Neural progenitor cell (in vitro differentiated cells): Measurements from ENCODE around the gene PPP5C.

ENCODE experiments used
- EZH2 ChIP-seq: fragments of 200-600 bp; sonication (generic); IDR thresholded peaks from 2 replicates; pipeline ENCODE4 v1.6.1; 2017; ENCODE audit warnings: antibody characterized with exemption, mild to moderate bottlenecking, moderate library complexity
- TF ChIP-seq, protein P1 (sequence below): fragments of 200-600 bp; sonication (generic); IDR thresholded peaks from 2 replicates; pipeline ENCODE4 v1.5.1; 2017; ENCODE audit warnings: antibody characterized with exemption, mild to moderate bottlenecking

DNA sequence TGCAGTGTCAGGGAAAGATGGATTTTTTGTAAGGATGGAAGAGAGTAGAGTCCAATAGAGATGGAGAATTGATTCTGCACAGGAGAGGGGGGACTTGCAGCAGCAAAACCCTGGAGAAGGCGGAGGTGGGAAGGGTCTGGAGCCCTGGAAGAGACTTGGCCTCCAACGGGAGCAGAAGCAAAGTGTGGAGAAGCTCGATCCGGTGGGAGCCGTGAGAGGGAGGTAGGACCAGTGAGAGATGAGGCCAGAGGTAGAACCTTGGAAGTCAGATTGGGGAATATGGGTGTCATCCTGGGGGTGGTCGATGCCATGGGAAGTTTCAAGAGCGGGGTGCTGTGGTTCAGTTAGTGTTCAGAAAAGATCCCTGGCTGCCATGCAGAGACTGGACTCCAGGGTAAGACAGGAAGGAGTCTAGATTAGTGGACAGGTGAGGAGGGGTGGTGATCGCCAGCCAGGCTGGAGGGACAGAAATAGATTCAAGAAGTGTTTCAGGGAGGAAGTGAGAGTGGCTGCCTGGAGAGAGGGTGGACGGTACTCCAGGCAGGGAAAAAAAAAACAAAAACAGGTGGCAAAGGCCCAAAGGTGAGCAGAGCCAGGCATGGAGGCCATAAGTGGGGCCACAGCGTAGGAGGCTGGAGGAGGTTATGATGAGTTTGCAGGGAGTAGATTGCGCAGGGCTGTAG, 2.6 kb downstream of the PPP5C start:
- TF ChIP-seq, protein P1, sequence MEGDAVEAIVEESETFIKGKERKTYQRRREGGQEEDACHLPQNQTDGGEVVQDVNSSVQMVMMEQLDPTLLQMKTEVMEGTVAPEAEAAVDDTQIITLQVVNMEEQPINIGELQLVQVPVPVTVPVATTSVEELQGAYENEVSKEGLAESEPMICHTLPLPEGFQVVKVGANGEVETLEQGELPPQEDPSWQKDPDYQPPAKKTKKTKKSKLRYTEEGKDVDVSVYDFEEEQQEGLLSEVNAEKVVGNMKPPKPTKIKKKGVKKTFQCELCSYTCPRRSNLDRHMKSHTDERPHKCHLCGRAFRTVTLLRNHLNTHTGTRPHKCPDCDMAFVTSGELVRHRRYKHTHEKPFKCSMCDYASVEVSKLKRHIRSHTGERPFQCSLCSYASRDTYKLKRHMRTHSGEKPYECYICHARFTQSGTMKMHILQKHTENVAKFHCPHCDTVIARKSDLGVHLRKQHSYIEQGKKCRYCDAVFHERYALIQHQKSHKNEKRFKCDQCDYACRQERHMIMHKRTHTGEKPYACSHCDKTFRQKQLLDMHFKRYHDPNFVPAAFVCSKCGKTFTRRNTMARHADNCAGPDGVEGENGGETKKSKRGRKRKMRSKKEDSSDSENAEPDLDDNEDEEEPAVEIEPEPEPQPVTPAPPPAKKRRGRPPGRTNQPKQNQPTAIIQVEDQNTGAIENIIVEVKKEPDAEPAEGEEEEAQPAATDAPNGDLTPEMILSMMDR, result no peak
- no peak for TF ChIP-seq EZH2
